Fibroblast of lung (primary cell): ENCODE data around the gene UAP1. TPM values are rescaled to one million over a fixed set of nuclear protein-coding genes. Genes with fewer than 3 reads are reported as not detected.

ENCODE experiments used
- DNase-seq, 2 donors: peaks; one replicate each; pipeline versions ENCODE4 v3.0.0 to v3.0.0-alpha.2; 2010; ENCODE audit warnings: low read depth in 2 of 2
- H2AFZ ChIP-seq: 2 replicates; pipeline ENCODE4 v1.5.1; 2012; ENCODE audit warnings: low read length, control low read depth, inconsistent platforms
- H3K27ac ChIP-seq: 2 replicates; pipeline ENCODE4 v1.5.1; 2011; ENCODE audit warnings: low read length, control low read depth; ENCODE audit not compliant: insufficient read depth
- H3K27me3 ChIP-seq: 2 replicates; pipeline ENCODE4 v1.5.1; 2011; ENCODE audit warnings: mild to moderate bottlenecking, low read length; ENCODE audit not compliant: control insufficient read depth, insufficient read depth
- H3K36me3 ChIP-seq: 2 replicates; pipeline ENCODE4 v1.5.1; 2011; ENCODE audit warnings: low read length; ENCODE audit not compliant: control insufficient read depth, insufficient read depth
- H3K4me1 ChIP-seq: 2 replicates; pipeline ENCODE4 v1.5.1; 2011; ENCODE audit warnings: low read length; ENCODE audit not compliant: control insufficient read depth, insufficient read depth; ENCODE audit errors: extremely low read depth
- H3K4me2 ChIP-seq: 2 replicates; pipeline ENCODE4 v1.5.1; 2011; ENCODE audit warnings: low read length, control low read depth; ENCODE audit not compliant: insufficient read depth; ENCODE audit errors: extremely low read depth
- H3K4me3 ChIP-seq, 4 experiments: fragments of 200-600 bp in 1 of 4; sonication (generic) in 1 of 4; replicated peaks in 1 of 4; 2 replicates each; pipeline ENCODE4 v1.5.1; 2011 to 2016; ENCODE audit warnings: low read length in 4 of 4, low read depth in 3 of 4, mild to moderate bottlenecking in 3 of 4, control low read depth in 2 of 4, inconsistent platforms in 1 of 4, mixed read lengths in 1 of 4; ENCODE audit not compliant: insufficient read depth in 1 of 4; ENCODE audit errors: control extremely low read depth in 1 of 4
- H3K79me2 ChIP-seq: 2 replicates; pipeline ENCODE4 v1.5.1; 2012; ENCODE audit warnings: mild to moderate bottlenecking, low read length, inconsistent platforms; ENCODE audit not compliant: control insufficient read depth, insufficient read depth
- H3K9ac ChIP-seq: 2 replicates; pipeline ENCODE4 v1.5.1; 2011; ENCODE audit warnings: mild to moderate bottlenecking, low read length, control low read depth; ENCODE audit not compliant: insufficient read depth
- H3K9me3 ChIP-seq: 2 replicates; pipeline ENCODE4 v1.5.1; 2012; ENCODE audit warnings: low read depth, low read length; ENCODE audit not compliant: control insufficient read depth, insufficient read depth
- H4K20me1 ChIP-seq: 2 replicates; pipeline ENCODE4 v1.5.1; 2011; ENCODE audit warnings: low read length; ENCODE audit not compliant: control insufficient read depth, insufficient read depth; ENCODE audit errors: extremely low read depth
- EZH2 ChIP-seq: IDR thresholded peaks from 2 replicates; pipeline ENCODE4 v1.5.1; 2012; ENCODE audit warnings: low read length, control low read depth, mild to moderate bottlenecking; ENCODE audit errors: missing control alignments
- polyA plus RNA-seq, 2 donors: library from polyadenylated mRNA; depleted of rRNA in 1 of 2; stranded (reverse) in 1 of 2; unstranded in 1 of 2; fragments of >200 nt; gene quantifications; 2 replicates each; pipeline ENCODE4 v1.2.1, GENCODE V29; 2011 to 2012; ENCODE audit warnings: missing spikeins in 1 of 2
- total RNA-seq: library from RNA; depleted of rRNA; stranded (reverse); fragments of >200 nt; gene quantifications from 2 replicates; pipeline ENCODE4 v1.2.1, GENCODE V29; 2014
- TF ChIP-seq, protein P1 (sequence below), 2 donors: IDR thresholded peaks in 1 of 2; conservative IDR thresholded peaks in 1 of 2; 1 replicate in 1 of 2; 2 replicates in 1 of 2; pipeline ENCODE4 v1.5.1; 2011 to 2012; ENCODE audit warnings: low read length in 2 of 2, control low read depth in 1 of 2, inconsistent platforms in 1 of 2, low read depth in 1 of 2, mild to moderate bottlenecking in 1 of 2

The UAP1 gene
- total and polyA plus RNA-seq, 2 donors (not counting 1 experiment from before 2014, with no cell fraction given) = 81.9 to 108 TPM

DNA sequence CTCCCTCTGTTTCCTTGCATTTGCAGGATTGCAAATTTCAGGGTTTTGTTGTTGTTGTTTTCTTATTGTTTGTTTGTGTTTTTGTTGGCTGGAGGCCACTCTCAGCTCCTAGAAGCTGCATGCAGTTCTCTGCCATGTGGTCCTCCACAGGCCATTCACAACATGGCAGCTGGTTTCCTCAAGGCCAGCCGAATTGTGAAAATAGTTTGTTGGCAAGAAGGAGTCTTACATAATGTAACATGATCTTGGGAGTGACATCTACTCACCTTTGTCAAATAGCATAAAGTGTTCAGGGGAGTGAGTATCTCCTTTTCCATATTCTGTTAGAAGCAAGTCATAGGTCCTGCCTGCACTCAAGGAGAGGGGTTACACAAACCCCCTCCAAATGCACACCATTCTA lies 10.6 kb upstream of the UAP1 start:
- H3K79me2 ChIP-seq = no peaks in the 10 kb centered on the region
- DNase-seq = no peak
- H3K27ac ChIP-seq = no peak overlapping the region
- no peaks in the 10 kb centered on the region for H3K9me3 ChIP-seq
- no peak overlapping the region for H3K4me2 ChIP-seq
- no peaks in the 10 kb centered on the region for H4K20me1 ChIP-seq
- H3K27me3 ChIP-seq = no peaks in the 10 kb centered on the region
- no peaks in the 10 kb centered on the region for H3K36me3 ChIP-seq
- H3K4me1 ChIP-seq = peaks cover 2% of the 10 kb centered on the region
- no peak overlapping the region for H3K4me3 ChIP-seq
- H3K9ac ChIP-seq = no peak overlapping the region
- H2AFZ ChIP-seq = no peak overlapping the region
- TF ChIP-seq, protein P1, sequence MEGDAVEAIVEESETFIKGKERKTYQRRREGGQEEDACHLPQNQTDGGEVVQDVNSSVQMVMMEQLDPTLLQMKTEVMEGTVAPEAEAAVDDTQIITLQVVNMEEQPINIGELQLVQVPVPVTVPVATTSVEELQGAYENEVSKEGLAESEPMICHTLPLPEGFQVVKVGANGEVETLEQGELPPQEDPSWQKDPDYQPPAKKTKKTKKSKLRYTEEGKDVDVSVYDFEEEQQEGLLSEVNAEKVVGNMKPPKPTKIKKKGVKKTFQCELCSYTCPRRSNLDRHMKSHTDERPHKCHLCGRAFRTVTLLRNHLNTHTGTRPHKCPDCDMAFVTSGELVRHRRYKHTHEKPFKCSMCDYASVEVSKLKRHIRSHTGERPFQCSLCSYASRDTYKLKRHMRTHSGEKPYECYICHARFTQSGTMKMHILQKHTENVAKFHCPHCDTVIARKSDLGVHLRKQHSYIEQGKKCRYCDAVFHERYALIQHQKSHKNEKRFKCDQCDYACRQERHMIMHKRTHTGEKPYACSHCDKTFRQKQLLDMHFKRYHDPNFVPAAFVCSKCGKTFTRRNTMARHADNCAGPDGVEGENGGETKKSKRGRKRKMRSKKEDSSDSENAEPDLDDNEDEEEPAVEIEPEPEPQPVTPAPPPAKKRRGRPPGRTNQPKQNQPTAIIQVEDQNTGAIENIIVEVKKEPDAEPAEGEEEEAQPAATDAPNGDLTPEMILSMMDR (conservative IDR thresholded peaks at IDR 0.05 in 1 of 2, IDR thresholded peaks at IDR 0.05 in 1 of 2; ENCODE audit: low read depth in 1 of 2, low read length in 2 of 2) = no peak
- no peak for TF ChIP-seq EZH2

DNA sequence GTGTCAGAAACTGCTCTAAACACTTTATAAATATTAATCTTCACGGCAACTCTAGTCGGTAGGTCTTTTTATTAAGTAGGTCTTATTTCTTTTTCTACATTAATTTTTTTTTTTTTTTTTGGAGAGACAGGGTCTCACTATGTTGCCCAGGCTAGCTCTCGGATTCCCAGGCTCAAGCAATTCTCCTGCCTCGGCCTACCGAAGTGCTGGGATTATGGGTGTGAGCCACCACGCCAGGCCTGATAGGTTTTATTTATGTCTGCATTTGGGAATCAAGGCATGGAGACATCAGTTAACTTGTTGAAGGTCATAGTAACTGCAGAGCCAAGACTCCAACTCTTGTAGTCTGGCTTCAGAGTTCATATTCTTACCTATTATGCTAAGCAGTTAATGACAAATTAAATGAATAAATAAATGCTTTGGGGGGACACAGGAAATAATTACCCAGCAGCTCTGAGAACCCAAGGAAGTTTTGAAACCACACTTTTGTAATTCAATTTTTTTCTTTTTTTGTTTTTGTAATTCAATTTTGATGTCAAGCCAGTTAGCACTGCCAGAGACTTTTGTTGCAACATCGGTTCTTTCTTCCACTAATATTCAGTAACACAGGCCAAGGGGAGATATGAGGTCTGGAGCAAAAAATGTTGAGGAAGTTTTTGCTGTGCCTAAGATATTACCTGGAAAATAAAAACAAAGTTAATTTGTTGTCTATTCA lies 9.4 kb upstream of the UAP1 start:
- Histone ChIP-seq H3K4me3 (no peak overlapping the region), H3K36me3 (no peaks in the 10 kb centered on the region), H3K9ac (no peak overlapping the region), H2AFZ (no peak overlapping the region), H3K9me3 (no peaks in the 10 kb centered on the region), H3K79me2 (no peaks in the 10 kb centered on the region), H4K20me1 (no peaks in the 10 kb centered on the region), H3K4me2 (no peak overlapping the region), H3K4me1 (peaks cover 2% of the 10 kb centered on the region), H3K27me3 (no peaks in the 10 kb centered on the region), H3K27ac (no peak overlapping the region)
- DNase-seq = peak in 1 of 2 donors; percentile 63
- no peak for TF ChIP-seq EZH2
- TF ChIP-seq, protein P1 (conservative IDR thresholded peaks at IDR 0.05 in 1 of 2, IDR thresholded peaks at IDR 0.05 in 1 of 2; ENCODE audit: low read depth in 1 of 2, low read length in 2 of 2) = no peak

DNA sequence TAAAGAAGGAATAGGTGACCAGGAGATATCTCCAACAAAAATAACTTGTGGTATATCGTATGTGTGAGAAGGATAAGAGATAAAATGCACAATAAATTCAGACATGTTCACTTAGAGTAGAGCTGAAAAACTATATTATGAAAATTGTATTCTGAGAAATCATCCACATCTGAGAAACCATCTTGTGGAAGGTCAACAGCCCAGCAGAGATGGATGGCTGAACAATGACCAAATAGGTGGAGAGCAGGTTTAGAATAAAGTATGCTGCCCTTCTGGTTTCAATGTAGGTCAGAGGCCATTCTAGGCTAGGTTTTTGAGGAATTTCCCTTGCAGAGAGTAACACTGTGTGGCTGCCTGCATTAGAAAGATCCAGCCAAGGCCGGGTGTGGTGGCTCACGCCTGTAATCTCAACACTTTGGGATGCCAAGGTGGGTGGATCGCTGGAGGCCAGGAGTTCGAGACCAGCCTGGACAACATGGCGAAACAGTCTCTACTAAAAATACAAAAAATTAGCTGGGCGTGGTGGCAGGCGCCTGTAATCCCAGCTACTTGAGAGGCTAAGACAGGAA lies 8.8 kb upstream of the UAP1 start:
- Histone ChIP-seq H3K4me1 (peaks cover 2% of the 10 kb centered on the region), H3K36me3 (no peaks in the 10 kb centered on the region), H3K79me2 (no peaks in the 10 kb centered on the region), H3K9ac (no peak overlapping the region), H3K4me3 (no peak overlapping the region), H3K4me2 (no peak overlapping the region), H2AFZ (no peak overlapping the region), H3K27ac (no peak overlapping the region), H3K27me3 (no peaks in the 10 kb centered on the region), H4K20me1 (no peaks in the 10 kb centered on the region), H3K9me3 (no peaks in the 10 kb centered on the region)
- TF ChIP-seq, protein P1 (conservative IDR thresholded peaks at IDR 0.05 in 1 of 2, IDR thresholded peaks at IDR 0.05 in 1 of 2; ENCODE audit: low read depth in 1 of 2, low read length in 2 of 2) = no peak
- no peak for TF ChIP-seq EZH2
- DNase-seq = no peak
